Trophoblast cell (in vitro differentiated cells and primary cell): Measurements from ENCODE around the gene CHST5.
A peak's percentile ranks its signal among the peaks of the same experiment; 100 is the strongest.
"Not testable (repeated sequence)": the region's sequence is repeated elsewhere in the genome, so short reads cannot be mapped to it uniquely, and the experiment has no call there.

ENCODE experiments used
- DNase-seq, 2 donors: peaks; one replicate each; pipeline ENCODE4 v3.0.0-alpha.2; 2016
- H2AFZ ChIP-seq: 2 replicates; pipeline ENCODE4 v1.6.1; 2013; ENCODE audit warnings: low read length, moderate library complexity, mild to moderate bottlenecking; ENCODE audit not compliant: insufficient read depth, poor library complexity
- H2AK5ac ChIP-seq: 2 replicates; pipeline ENCODE4 v1.6.1; 2013; ENCODE audit warnings: mild to moderate bottlenecking, low read length
- H2BK120ac ChIP-seq: 2 replicates; pipeline ENCODE4 v1.6.1; 2013; ENCODE audit warnings: low read length, mild to moderate bottlenecking, moderate library complexity; ENCODE audit not compliant: insufficient read depth, poor library complexity
- H2BK12ac ChIP-seq: 2 replicates; pipeline ENCODE4 v1.6.1; 2013; ENCODE audit warnings: mild to moderate bottlenecking, low read length, moderate library complexity
- H2BK5ac ChIP-seq: 2 replicates; pipeline ENCODE4 v1.6.1; 2013; ENCODE audit warnings: low read length, low read depth, moderate library complexity, mild to moderate bottlenecking; ENCODE audit not compliant: poor library complexity
- H3K14ac ChIP-seq: 2 replicates; pipeline ENCODE4 v1.6.1; 2013; ENCODE audit warnings: mild to moderate bottlenecking, low read length
- H3K18ac ChIP-seq: 2 replicates; pipeline ENCODE4 v1.6.1; 2013; ENCODE audit warnings: mild to moderate bottlenecking, low read length
- H3K23ac ChIP-seq: 2 replicates; pipeline ENCODE4 v1.6.1; 2013; ENCODE audit warnings: low read length
- H3K27ac ChIP-seq: 2 replicates; pipeline ENCODE4 v1.5.1; 2013; ENCODE audit warnings: low read depth, mild to moderate bottlenecking, inconsistent platforms, low read length, moderate library complexity
- H3K27me3 ChIP-seq: 2 replicates; pipeline ENCODE4 v1.6.1; 2013; ENCODE audit warnings: inconsistent platforms, mild to moderate bottlenecking, low read length, moderate library complexity; ENCODE audit not compliant: insufficient read depth
- H3K36me3 ChIP-seq, 2 experiments: 1 replicate in 1 of 2; 2 replicates in 1 of 2; pipeline ENCODE4 v1.6.1; 2013; ENCODE audit warnings: low read length in 2 of 2, mild to moderate bottlenecking in 2 of 2, moderate library complexity in 1 of 2; ENCODE audit not compliant: insufficient read depth in 2 of 2, control insufficient read depth in 1 of 2
- H3K4ac ChIP-seq: 2 replicates; pipeline ENCODE4 v1.6.1; 2013; ENCODE audit warnings: low read depth, mild to moderate bottlenecking, low read length, moderate library complexity
- H3K4me1 ChIP-seq, 2 experiments: 1 replicate in 1 of 2; 2 replicates in 1 of 2; pipeline ENCODE4 v1.6.1; 2013; ENCODE audit warnings: low read length in 2 of 2, mild to moderate bottlenecking in 2 of 2, moderate library complexity in 1 of 2; ENCODE audit not compliant: insufficient read depth in 2 of 2, control insufficient read depth in 1 of 2
- H3K4me2 ChIP-seq: 2 replicates; pipeline ENCODE4 v1.6.1; 2013; ENCODE audit warnings: inconsistent platforms, mild to moderate bottlenecking, low read length, moderate library complexity
- H3K4me3 ChIP-seq: 2 replicates; pipeline ENCODE4 v1.5.1; 2013; ENCODE audit warnings: mild to moderate bottlenecking, low read depth, low read length, inconsistent platforms
- H3K79me1 ChIP-seq: one replicate; pipeline ENCODE4 v1.6.1; 2013; ENCODE audit warnings: low read length
- H3K79me2 ChIP-seq: 2 replicates; pipeline ENCODE4 v1.6.1; 2013; ENCODE audit warnings: low read length, mild to moderate bottlenecking; ENCODE audit not compliant: control insufficient read depth, insufficient read depth, poor library complexity
- H3K9ac ChIP-seq: 2 replicates; pipeline ENCODE4 v1.6.1; 2013; ENCODE audit warnings: mild to moderate bottlenecking, low read length
- H3K9me3 ChIP-seq: 2 replicates; pipeline ENCODE4 v1.6.1; 2013; ENCODE audit warnings: low read depth, mild to moderate bottlenecking, control low read depth, inconsistent platforms, low read length; ENCODE audit not compliant: insufficient read depth
- H4K12ac ChIP-seq: 2 replicates; pipeline ENCODE4 v1.6.1; 2013; ENCODE audit warnings: low read depth, mild to moderate bottlenecking, low read length, moderate library complexity
- H4K8ac ChIP-seq: 2 replicates; pipeline ENCODE4 v1.6.1; 2013; ENCODE audit warnings: low read depth, mild to moderate bottlenecking, low read length, moderate library complexity
- H4K91ac ChIP-seq: one replicate; pipeline ENCODE4 v1.6.1; 2013; ENCODE audit warnings: low read depth, mild to moderate bottlenecking, low read length, moderate library complexity
- WGBS: extraction: QIAGEN DNeasy Blood & Tissue Kit; methylation state at CpG from one replicate; pipeline ENCODE4 v1.1.7; 2013; ENCODE audit warnings: missing lambda C conversion rate; ENCODE audit not compliant: insufficient read length, insufficient coverage; ENCODE audit errors: extremely low coverage; 5-methylcytosine and 5-hydroxymethylcytosine counted together

Gene CHST5

GRCh38 chr16:75519175-75519574 lies 16.7 kb downstream of the CHST5 start:
- no peak overlapping the region for H3K4me2 ChIP-seq
- no peak overlapping the region for H3K14ac ChIP-seq
- H2BK5ac ChIP-seq, result no peak overlapping the region
- H3K4me3 ChIP-seq, result no peak overlapping the region
- H3K79me1 ChIP-seq, result peaks cover 6% of the 10 kb centered on the region
- no peak for DNase-seq
- WGBS, result no CpG with 5 or more reads among the region's 6 CpGs
- H3K79me2 ChIP-seq, result peaks cover 7% of the 10 kb centered on the region
- no peak overlapping the region for H3K4ac ChIP-seq
- no peak overlapping the region for H4K8ac ChIP-seq
- H3K4me1 ChIP-seq, result peaks cover 0 to 5% of the 10 kb centered on the region in 2 experiments
- H3K27ac ChIP-seq, result no peak overlapping the region
- H2AK5ac ChIP-seq, result no peak overlapping the region
- no peak overlapping the region for H3K18ac ChIP-seq
- H3K27me3 ChIP-seq, result no peaks in the 10 kb centered on the region
- no peak overlapping the region for H4K91ac ChIP-seq
- no peak overlapping the region for H2BK12ac ChIP-seq
- no peak overlapping the region for H4K12ac ChIP-seq
- no peaks in the 10 kb centered on the region for H3K36me3 ChIP-seq
- no peak overlapping the region for H3K23ac ChIP-seq
- no peak overlapping the region for H2AFZ ChIP-seq
- H3K9me3 ChIP-seq, result no peaks in the 10 kb centered on the region
- no peak overlapping the region for H2BK120ac ChIP-seq
- no peak overlapping the region for H3K9ac ChIP-seq

GRCh38 chr16:75516189-75516966 lies 19.5 kb downstream of the CHST5 start:
- not testable (repeated sequence) for H2BK12ac ChIP-seq, H3K27me3 ChIP-seq, H3K23ac ChIP-seq, H3K9me3 ChIP-seq, H3K79me2 ChIP-seq, H3K36me3 ChIP-seq, H3K4me1 ChIP-seq, H3K79me1 ChIP-seq
- WGBS, result no CpG with 5 or more reads among the region's 42 CpGs
- H3K4me3 ChIP-seq, result peak overlapping the region; percentile 91
- H3K27ac ChIP-seq, result peak overlapping the region; percentile 45
- peak overlapping the region; percentile 66 for H3K18ac ChIP-seq
- peak overlapping the region; percentile 80 for H2BK120ac ChIP-seq
- H2AK5ac ChIP-seq, result peak overlapping the region; percentile 18
- peak overlapping the region; percentile 91 for H3K14ac ChIP-seq
- peak in 1 of 2 donors; percentile 35 for DNase-seq
- H3K4me2 ChIP-seq, result peak overlapping the region; percentile 93
- peak overlapping the region; percentile 91 for H4K91ac ChIP-seq
- H3K9ac ChIP-seq, result peak overlapping the region; percentile 79
- peak overlapping the region; percentile 62 for H2AFZ ChIP-seq
- peak overlapping the region; percentile 93 for H4K8ac ChIP-seq
- H3K4ac ChIP-seq, result peak overlapping the region; percentile 39
- H4K12ac ChIP-seq, result peak overlapping the region; percentile 84
- H2BK5ac ChIP-seq, result peak overlapping the region; percentile 54

GRCh38 chr16:75514296-75514695 lies 21.6 kb downstream of the CHST5 start:
- Histone ChIP-seq H3K9ac (no peak overlapping the region), H2AFZ (no peak overlapping the region), H4K8ac (no peak overlapping the region), H4K12ac (no peak overlapping the region), H3K9me3 (no peaks in the 10 kb centered on the region), H2BK120ac (no peak overlapping the region), H2AK5ac (no peak overlapping the region), H3K79me1 (peaks cover 6% of the 10 kb centered on the region), H3K4ac (no peak overlapping the region), H3K4me2 (no peak overlapping the region), H3K27ac (no peak overlapping the region), H3K4me1 (peaks cover 0 to 5% of the 10 kb centered on the region in 2 experiments), H3K23ac (no peak overlapping the region), H4K91ac (no peak overlapping the region), H3K4me3 (no peak overlapping the region), H2BK12ac (no peak overlapping the region), H3K79me2 (peaks cover 7% of the 10 kb centered on the region), H3K18ac (no peak overlapping the region), H2BK5ac (no peak overlapping the region), H3K14ac (no peak overlapping the region), H3K27me3 (no peaks in the 10 kb centered on the region), H3K36me3 (no peaks in the 10 kb centered on the region)
- DNase-seq, result no peak
- WGBS, result no CpG with 5 or more reads among the region's 11 CpGs

GRCh38 chr16:75506574-75506973 lies 29.3 kb downstream of the CHST5 start:
- Histone ChIP-seq H3K18ac (no peak overlapping the region), H2BK5ac (no peak overlapping the region), H4K8ac (no peak overlapping the region), H3K14ac (no peak overlapping the region), H3K27ac (no peak overlapping the region), H2AK5ac (no peak overlapping the region), H3K4me2 (no peak overlapping the region), H3K23ac (no peak overlapping the region), H3K4me3 (no peak overlapping the region), H3K79me1 (no peaks in the 10 kb centered on the region), H2AFZ (no peak overlapping the region), H3K36me3 (no peaks in the 10 kb centered on the region), H2BK120ac (no peak overlapping the region), H3K9ac (no peak overlapping the region), H3K4ac (no peak overlapping the region), H3K27me3 (no peaks in the 10 kb centered on the region), H3K4me1 (peaks cover 0 to 3% of the 10 kb centered on the region in 2 experiments), H2BK12ac (no peak overlapping the region), H4K91ac (no peak overlapping the region), H4K12ac (no peak overlapping the region), H3K9me3 (no peaks in the 10 kb centered on the region), H3K79me2 (no peaks in the 10 kb centered on the region)
- DNase-seq, result peak; percentile 52 to 73
- no CpG with 5 or more reads among the region's 7 CpGs for WGBS
